ENCODE data around the gene SLC35A2.

- TF ChIP-seq CTCF (conservative IDR thresholded peaks at IDR 0.05; ENCODE audit: low read length) (no peak), EZH2phosphoT487 (IDR thresholded peaks at IDR 0.05; ENCODE audit: borderline replicate concordance, low read depth, low read length) (no peak)
Observed at GRCh38 chrX:48909703-48910294, 1.6 kb downstream of the SLC35A2 start.

Data from OCI-LY7 (cell line).